ENCODE measurements around the gene PARN.

The PARN gene

GRCh38 chr16:14529010-14529669 is 100.9 kb downstream of the PARN start:
- peak; percentile 58 for DNase-seq (ENCODE audit: low spot score)

DNA sequence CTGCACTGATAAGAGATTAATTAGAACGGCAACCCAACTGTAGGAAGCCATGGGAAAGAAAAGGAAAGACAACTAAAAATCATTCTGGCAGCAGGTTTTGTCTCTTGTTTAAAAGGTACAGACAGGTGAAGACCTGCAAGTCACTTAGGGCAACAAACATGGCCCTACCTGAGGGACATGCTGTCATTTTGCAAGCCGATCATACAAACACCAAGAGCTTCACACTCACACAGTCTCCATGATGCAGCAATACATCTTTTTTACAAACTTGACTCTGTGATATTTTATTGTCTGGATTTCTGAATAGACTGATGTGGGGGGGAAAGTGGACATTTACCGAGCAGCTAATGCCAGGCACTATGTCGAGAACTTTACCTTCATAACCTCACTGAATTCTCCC is 101.8 kb downstream of the PARN start:
- no peak for DNase-seq (ENCODE audit: low spot score)

DNA sequence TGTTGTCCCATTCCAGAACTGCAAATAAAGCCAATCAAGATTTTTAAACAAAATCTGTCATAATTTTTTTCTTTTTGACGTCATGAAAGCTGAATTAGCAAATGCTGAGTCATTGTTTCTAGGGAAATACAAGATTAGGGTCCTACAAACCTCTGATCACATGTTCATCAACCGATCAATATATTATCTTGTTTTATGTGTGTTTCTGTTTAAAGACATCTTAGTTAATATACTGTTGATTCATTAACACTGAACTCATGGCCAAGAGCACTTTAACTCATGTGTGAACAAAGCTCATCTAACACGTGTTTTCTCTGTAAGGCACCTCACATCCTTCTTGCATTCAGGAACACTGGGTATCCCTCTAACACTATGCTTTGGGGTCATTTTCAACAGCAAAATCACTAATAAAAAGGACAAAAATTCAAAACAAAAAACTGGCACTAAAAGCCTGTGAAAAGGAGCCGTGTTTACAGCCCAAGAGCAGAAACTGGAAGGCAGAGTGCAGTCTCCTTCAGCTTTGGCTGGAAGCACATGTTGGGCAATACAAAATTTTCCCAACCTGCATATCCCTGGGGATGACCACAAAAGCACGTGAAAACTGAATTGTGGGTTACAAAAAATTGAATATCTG is 102.5 kb downstream of the PARN start:
- DNase-seq (ENCODE audit: low spot score): no peak

GRCh38 chr16:14525596-14525995 is 104.5 kb downstream of the PARN start:
- no peak for DNase-seq (ENCODE audit: low spot score)

DNA sequence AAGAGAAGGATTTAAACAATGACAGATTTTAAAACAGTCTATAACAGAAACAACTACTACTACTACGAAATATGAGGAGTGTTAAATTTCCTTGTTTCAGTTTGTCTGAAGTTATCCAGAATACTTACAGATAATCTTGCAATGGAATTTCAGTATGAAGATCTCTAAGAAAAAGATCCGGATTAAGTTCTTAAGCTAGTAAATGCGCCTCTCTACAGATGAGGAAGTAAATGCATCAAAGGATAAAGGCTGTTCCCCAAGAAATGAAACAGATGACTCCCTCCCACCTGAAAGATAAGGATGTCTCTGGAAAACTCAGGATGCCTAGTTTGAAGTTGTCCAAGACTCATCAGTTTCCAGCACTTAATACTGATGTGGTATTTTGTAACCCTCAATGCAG is 105.1 kb downstream of the PARN start:
- no peak for DNase-seq (ENCODE audit: low spot score)

DNA sequence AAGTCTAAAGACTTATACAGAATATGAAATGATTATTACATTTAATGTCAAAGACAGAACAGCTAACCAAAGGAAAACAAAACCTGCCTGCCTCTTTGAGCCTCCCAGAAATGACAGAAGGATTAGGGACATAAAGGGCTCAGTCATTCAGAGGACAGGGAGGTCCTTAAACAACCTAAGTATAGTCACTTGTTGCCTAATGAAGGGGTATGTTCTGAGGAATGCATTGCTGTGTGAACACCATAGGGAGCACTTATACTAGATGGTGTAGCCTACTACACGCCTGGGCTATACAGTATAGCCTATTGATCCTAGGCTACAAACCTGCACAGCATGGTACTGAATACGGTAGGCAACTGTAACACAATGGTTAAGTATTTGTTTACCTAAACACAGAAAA is 106.4 kb downstream of the PARN start:
- no peak for DNase-seq (ENCODE audit: low spot score)

- no peak for DNase-seq (ENCODE audit: low spot score)
These were observed 107.4 kb downstream of the PARN start for GRCh38 chr16:14522671-14523070.

GRCh38 chr16:14520753-14521152 is 109.3 kb downstream of the PARN start:
- no peak for DNase-seq (ENCODE audit: low spot score)

- DNase-seq (ENCODE audit: low spot score): no peak
These were observed 115.1 kb downstream of the PARN start for GRCh38 chr16:14514967-14515366.

DNA sequence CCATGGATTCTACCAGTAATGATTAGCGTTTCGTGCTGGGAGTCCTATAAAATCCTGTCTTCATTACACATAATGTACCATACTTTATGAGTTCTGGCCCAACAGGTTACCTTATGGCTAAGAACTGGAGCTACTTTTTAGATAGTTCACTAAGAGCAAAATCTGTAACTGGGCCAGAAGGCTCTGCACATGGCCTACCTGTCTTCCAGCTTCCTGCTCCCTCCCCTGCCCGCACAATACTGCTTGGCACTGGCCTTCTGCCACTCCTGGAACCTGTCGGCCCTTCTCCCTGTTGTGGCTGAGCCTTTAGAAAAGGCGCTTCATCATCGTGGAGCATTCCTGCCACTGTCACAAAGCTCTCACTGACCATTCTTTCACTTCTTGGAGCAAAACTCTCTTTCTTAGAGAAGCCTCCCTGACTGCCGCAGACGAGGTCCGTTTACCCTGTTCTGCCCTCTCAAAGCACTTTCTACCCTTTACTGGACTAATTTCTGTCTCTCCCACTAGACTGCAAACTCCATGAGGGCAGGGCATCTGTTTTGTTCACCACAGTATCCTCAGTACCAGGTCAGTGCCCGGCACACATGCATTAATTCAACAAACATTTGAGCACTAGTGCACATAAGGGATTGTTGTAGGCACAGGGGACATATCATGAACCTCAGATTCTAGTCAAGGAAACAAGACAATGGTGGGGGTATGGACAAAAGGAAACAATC is 116.5 kb downstream of the PARN start:
- DNase-seq (ENCODE audit: low spot score): no peak

DNA sequence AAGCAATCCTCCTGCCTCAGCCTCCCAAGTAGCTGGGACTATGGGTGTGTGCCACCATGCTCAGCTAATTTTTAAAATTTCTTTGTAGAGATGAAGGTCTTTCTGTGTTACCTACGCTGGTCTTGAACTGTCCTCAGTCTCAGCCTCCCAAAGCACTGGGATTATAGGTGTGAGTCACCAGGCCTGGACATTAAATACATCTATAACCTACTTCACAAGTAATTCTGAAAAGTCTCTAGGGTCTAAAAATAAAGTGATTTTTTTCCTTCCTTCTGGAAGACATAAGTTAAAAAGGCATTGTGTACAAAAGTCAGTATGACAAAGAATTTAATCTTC is 118.3 kb downstream of the PARN start:
- no peak for DNase-seq (ENCODE audit: low spot score)

DNA sequence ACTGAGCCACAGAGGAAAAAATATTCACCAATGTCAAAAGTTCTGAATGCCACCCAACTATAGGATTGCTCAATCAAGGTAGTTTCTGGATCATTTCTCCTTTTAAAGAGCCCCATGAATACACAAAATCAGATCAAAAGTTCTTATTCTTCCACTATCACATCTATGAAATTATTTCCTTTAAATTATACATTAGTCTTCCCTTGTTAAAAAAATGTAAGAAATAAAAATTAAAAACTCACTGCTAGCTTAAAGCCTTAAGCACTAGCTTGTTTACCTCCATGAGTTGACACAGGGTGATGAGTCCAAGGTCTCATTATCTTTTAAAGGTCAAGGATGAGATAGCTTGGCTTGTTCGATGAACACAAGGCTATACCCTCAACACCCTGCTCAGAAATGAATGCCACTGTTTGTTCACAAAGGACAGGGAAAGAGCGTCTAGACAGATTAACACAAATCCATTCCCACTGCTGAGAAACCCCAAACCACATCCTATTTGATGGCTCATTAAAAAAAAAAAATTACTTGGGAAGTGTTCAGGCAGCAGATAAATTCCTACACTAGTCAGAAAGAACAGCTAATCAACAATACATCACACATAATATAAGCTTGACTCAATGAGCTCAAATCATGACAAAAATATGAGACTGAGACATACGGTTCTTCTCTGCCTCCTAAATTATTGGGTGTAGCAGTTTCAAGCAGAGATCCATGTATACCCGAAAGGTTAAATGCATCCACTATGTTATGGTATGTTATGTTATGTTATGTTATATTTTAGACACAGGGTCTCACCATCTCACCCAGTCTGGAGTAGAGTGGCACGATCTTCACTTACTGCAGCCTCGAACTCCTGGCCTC is 118.9 kb downstream of the PARN start:
- DNase-seq (ENCODE audit: low spot score): no peak

GRCh38 chr16:14510581-14510938 is 119.5 kb downstream of the PARN start:
- no peak for DNase-seq (ENCODE audit: low spot score)

DNA sequence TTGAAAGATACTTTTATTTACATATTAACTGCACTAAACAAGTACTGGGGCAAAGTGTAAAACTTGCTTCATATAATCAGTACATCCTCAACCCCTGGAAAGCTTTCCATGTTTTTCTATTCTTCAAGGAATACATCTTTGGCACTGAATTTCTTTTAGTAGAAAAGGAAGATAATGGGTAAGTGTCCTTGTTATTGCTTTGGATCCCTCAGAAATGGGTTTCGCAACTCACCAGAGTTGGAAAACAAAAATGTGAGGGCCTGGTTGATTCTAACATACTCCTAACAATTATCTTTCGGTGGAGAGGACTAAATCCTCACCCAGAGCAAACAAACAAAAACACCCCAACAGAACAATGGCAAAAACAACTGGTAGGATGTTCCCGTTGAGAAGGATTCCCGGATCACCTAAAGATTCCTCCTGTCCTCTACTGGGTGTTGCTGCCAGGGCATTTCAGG is 120.4 kb downstream of the PARN start:
- no peak for DNase-seq (ENCODE audit: low spot score)

GRCh38 chr16:14509055-14509454 is 121.0 kb downstream of the PARN start:
- no peak for DNase-seq (ENCODE audit: low spot score)

GRCh38 chr16:14505846-14506245 is 124.2 kb downstream of the PARN start:
- DNase-seq (ENCODE audit: low spot score): no peak

DNA sequence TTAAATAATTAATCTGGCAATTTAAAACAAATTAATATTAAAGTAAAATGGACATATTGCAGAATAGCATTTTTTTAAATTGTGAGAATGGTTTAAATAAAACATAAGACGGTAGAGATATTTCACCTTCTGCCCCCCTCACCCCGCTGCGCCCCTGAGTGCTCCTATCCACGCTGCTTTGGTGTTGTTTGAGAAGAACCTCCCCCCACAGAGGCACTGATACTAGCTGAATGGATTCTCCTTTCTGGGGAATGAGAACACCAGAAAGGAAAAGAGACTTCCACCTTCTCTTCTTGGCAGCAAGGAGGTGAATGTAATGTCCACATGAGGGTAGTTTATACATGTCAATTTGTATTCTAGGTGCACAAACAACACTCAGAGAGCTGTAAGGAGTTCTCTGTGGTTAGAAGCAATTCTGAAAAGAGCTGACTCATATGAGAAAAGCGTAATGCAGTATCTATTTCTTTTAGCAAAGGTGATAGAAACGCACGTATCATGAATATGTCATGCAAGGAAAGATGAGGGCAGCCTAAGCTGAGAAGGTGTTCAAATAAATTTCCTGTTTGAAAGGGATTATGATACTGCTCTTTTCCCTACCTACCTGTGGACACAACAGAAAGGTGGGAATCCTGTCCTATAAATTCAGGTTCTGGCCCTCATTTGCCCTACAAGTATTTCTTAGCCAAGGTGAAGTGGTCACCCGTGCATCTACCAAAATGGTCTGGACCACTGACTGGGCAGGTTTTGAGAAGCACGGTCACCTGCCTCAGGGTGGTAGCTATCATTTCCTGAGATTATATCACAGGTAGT is 126.9 kb downstream of the PARN start:
- no peak for DNase-seq (ENCODE audit: low spot score)

DNA sequence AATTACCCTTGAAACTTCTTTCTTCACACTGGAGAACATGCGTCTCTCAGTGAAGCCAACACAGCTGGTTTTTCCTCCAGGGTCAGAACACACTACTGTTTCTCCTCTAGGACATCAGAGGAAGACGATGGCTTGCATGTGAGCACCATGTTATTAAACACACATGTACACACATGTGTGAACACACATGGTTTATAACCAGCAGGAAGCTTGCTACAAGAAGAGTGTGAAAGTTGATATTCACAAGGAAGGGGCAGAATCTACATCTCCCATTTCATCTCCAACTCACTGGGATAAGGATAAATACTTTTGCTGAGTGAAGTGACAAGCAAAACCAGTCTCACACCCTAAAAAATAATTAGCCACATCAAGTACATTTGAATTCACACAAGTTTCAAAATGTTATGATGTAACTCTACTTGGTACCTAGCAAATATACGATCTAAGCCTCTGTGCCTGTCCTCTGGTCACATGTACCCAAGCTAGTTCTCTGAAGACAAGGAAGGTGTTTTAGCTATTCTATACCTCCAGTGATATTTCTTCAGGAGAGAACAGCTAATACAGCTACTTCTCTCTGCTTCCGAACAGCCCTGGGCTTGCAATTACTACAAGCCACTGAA is 127.7 kb downstream of the PARN start:
- DNase-seq (ENCODE audit: low spot score): no peak

GRCh38 chr16:14501331-14502255 is 128.5 kb downstream of the PARN start:
- no peak for DNase-seq (ENCODE audit: low spot score)

- no peak for DNase-seq (ENCODE audit: low spot score)
These were observed 129.3 kb downstream of the PARN start for GRCh38 chr16:14500791-14501190.

All from HuH-7.5 (cell line).